ENCODE measurements around the gene PPDPF.

DNA sequence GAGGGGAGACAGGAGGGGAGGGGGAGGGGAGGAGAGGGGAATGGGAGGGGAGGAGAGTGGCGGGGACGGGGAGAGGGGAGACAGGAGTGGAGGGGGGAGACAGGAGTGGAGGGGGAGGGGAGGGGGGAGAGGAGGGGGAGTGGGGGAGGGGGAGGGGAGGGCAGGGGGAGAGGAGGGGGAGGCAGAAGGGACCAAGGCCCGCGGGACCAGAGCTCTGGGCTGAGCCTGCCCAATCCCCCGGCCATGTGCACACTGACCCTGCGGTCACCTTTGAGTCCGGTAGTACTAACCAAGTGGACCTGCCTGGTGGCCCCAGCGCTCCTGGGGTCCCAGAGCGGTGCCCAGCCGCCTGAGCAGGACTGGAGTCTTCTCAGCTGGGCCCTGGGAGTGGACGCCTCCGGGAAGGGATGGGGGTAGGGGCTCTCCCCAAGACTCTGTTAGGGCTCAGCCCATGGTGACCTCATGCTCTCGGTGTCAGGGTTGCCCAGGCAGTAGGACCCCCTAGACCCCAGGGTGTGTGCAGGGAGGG lies 47.6 kb upstream of the PPDPF start:
- TF ChIP-seq, protein P1, sequence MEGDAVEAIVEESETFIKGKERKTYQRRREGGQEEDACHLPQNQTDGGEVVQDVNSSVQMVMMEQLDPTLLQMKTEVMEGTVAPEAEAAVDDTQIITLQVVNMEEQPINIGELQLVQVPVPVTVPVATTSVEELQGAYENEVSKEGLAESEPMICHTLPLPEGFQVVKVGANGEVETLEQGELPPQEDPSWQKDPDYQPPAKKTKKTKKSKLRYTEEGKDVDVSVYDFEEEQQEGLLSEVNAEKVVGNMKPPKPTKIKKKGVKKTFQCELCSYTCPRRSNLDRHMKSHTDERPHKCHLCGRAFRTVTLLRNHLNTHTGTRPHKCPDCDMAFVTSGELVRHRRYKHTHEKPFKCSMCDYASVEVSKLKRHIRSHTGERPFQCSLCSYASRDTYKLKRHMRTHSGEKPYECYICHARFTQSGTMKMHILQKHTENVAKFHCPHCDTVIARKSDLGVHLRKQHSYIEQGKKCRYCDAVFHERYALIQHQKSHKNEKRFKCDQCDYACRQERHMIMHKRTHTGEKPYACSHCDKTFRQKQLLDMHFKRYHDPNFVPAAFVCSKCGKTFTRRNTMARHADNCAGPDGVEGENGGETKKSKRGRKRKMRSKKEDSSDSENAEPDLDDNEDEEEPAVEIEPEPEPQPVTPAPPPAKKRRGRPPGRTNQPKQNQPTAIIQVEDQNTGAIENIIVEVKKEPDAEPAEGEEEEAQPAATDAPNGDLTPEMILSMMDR (IDR thresholded peaks at IDR 0.05), result no peak
- no peak for TF ChIP-seq POLR2A (IDR thresholded peaks at IDR 0.05)

Data from uterus (tissue), 2 donors.